Vagina (tissue), 2 donors: ENCODE data around the gene NAV2. TPM values are rescaled to one million over a fixed set of nuclear protein-coding genes. Genes with fewer than 3 reads are reported as not detected.

ENCODE experiments used
- DNase-seq, 2 donors: peaks; one replicate each; pipeline ENCODE4 v3.0.0-alpha.2; 2017; ENCODE audit errors: extremely low spot score in 2 of 2
- H3K27ac ChIP-seq: fragments of 200-600 bp; sonication (generic); one replicate; pipeline ENCODE4 v1.5.1; 2019
- H3K27me3 ChIP-seq: fragments of 200-600 bp; sonication (generic); one replicate; pipeline ENCODE4 v1.5.1; 2019
- H3K36me3 ChIP-seq, 2 donors: fragments of 200-600 bp; sonication (generic); one replicate each; pipeline ENCODE4 v1.5.1; 2017 to 2019
- H3K4me1 ChIP-seq: fragments of 200-600 bp; sonication (generic); one replicate; pipeline ENCODE4 v1.5.1; 2019
- H3K4me3 ChIP-seq, 2 donors: fragments of 200-600 bp; sonication (generic); 1 replicate in 1 of 2; 2 replicates in 1 of 2; pipeline ENCODE4 v1.5.1; 2016 to 2019
- H3K9me3 ChIP-seq: fragments of 200-600 bp; sonication (generic); one replicate; pipeline ENCODE4 v1.5.1; 2019
- POLR2A ChIP-seq, 2 donors: fragments of 450-650 bp; IDR thresholded peaks; one replicate each; pipeline ENCODE4 v1.6.1; 2017; ENCODE audit warnings: antibody characterized with exemption in 2 of 2, mild to moderate bottlenecking in 2 of 2, moderate library complexity in 2 of 2
- POLR2AphosphoS5 ChIP-seq, 2 donors: sonication (generic); formaldehyde crosslinking; IDR thresholded peaks; one replicate each; pipeline ENCODE4 v1.9.0; 2017; ENCODE audit warnings: antibody characterized with exemption in 2 of 2, mild to moderate bottlenecking in 2 of 2, low read depth in 1 of 2; ENCODE audit not compliant: insufficient read depth in 1 of 2
- intact Hi-C: fragments of 100-400 bp; cut with DNase I; formaldehyde crosslinking; loops from one replicate; pipeline ENCODE4 v1.15.1; 2023
- total RNA-seq: library from RNA; depleted of rRNA; stranded (reverse); fragments of >200 nt; gene quantifications from one replicate; pipeline ENCODE4 v1.2.3, GENCODE V29; 2016
- TF ChIP-seq, protein P1 (sequence below), 3 experiments: fragments of 450-650 bp in 2 of 3; fragments of 200-600 bp in 1 of 3; sonication (generic) in 1 of 3; IDR thresholded peaks; one replicate each; pipeline ENCODE4 v1.5.1; 2017 to 2019; ENCODE audit warnings: antibody characterized with exemption in 3 of 3, mild to moderate bottlenecking in 2 of 3, moderate library complexity in 2 of 3

NAV2 gene
- total RNA-seq, 1 donor from 2014 or later = 25.3 TPM

DNA sequence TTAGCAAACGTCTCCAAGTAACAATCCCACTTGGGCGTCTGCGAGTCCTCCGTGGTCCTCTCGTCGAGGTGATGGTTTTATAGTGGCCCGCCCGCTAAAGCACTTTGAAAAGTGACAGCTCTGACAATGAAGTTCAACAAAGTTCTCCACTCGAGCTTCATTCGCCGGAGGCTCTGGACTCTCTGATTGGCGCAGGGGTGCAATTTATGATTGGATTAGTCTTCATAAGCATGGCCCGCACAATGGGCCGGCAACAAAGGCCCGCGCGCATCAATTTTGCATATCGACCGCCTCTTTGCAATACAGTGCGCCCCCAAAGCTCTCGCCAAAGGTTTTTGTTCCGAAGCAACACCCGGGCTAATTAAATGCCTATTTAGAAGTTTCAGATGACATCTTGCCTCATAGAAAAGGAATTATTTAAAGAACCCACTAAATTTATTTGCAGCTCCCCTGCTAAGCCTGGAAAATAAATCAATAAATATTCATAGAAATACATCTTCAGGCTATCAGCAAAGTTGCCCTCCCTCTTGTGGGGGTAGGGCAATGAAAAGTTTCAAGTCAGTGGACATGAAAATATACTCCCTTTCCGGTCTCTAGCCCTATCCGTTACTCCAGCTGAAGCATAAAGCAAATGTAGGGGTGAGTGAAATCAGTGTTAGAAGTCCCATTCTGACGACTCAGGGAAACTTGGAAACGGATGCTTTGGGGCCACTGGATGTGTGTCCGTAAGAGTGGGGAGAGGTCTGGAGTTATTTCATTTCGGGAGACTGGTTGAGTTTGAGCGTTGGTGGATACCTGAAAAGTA, 448.0 kb downstream of the NAV2 start, which contains the start of gene DBX1:
Gene DBX1 (minus strand): TSS at position 51 of the 805 bp plus-strand sequence. CDS start 151 bp downstream, outside the sequence.
- TF ChIP-seq POLR2AphosphoS5 (IDR thresholded peaks at IDR 0.05; ENCODE audit: insufficient read depth in 1 of 2, low read depth in 1 of 2) = no peak
- TF ChIP-seq, protein P1, sequence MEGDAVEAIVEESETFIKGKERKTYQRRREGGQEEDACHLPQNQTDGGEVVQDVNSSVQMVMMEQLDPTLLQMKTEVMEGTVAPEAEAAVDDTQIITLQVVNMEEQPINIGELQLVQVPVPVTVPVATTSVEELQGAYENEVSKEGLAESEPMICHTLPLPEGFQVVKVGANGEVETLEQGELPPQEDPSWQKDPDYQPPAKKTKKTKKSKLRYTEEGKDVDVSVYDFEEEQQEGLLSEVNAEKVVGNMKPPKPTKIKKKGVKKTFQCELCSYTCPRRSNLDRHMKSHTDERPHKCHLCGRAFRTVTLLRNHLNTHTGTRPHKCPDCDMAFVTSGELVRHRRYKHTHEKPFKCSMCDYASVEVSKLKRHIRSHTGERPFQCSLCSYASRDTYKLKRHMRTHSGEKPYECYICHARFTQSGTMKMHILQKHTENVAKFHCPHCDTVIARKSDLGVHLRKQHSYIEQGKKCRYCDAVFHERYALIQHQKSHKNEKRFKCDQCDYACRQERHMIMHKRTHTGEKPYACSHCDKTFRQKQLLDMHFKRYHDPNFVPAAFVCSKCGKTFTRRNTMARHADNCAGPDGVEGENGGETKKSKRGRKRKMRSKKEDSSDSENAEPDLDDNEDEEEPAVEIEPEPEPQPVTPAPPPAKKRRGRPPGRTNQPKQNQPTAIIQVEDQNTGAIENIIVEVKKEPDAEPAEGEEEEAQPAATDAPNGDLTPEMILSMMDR (IDR thresholded peaks at IDR 0.05) = no peak
- no peak for TF ChIP-seq POLR2A (IDR thresholded peaks at IDR 0.05)
- no peak within 1 kb of the TSS for H3K4me3 ChIP-seq
- no peaks in the 10 kb centered on the region for H3K36me3 ChIP-seq
- H3K9me3 ChIP-seq = no peaks in the 10 kb centered on the region
- DNase-seq = no peak
- H3K27me3 ChIP-seq = peaks cover 39% of the 10 kb centered on the region
- peaks cover 30% of the 10 kb centered on the region for H3K4me1 ChIP-seq
- intact Hi-C loops = no loop called here
- no peak within 1 kb of the TSS for H3K27ac ChIP-seq

DNA sequence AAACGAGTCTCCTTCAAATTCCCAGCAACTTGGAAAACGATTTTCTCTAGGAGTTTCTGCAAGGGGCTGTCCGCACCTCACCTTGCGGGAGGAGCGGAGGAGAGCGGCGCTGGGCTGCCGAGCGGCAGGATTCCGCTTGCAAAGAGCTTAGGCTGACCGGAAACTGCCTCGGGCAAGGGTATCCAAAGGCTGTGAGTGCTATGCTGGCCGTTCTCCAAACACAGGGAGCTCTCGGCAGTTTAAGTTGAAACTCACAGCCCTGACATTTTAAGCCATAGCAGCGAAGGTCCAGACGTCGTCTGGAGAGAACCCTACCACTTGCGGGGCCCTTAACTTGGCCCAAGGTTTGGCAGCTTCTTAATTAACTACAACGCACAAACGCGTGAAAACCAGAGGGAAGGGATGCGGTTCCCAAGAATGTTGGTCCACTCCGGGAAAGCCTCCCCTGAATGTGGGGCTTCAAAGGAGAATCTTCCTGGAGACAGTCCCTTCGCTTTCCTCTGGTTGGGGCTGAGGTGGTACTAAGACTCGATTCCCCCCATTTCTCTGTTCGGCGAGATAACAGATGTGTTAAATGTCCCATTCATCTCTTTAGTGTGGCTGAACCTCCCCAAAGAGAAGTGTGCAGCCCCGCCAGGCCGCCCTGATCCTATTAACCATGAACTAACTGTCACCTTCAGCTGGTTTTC, 448.7 kb downstream of the NAV2 start:
- TF ChIP-seq POLR2A (IDR thresholded peaks at IDR 0.05) (no peak), POLR2AphosphoS5 (IDR thresholded peaks at IDR 0.05; ENCODE audit: insufficient read depth in 1 of 2, low read depth in 1 of 2) (no peak)
- TF ChIP-seq, protein P1 (IDR thresholded peaks at IDR 0.05) = no peak
- Histone ChIP-seq H3K27ac (no peak overlapping the region), H3K27me3 (peaks cover 35% of the 10 kb centered on the region), H3K4me1 (peaks cover 28% of the 10 kb centered on the region), H3K4me3 (no peak overlapping the region), H3K36me3 (no peaks in the 10 kb centered on the region), H3K9me3 (no peaks in the 10 kb centered on the region)
- intact Hi-C loops = no loop called here
- no peak for DNase-seq

DNA sequence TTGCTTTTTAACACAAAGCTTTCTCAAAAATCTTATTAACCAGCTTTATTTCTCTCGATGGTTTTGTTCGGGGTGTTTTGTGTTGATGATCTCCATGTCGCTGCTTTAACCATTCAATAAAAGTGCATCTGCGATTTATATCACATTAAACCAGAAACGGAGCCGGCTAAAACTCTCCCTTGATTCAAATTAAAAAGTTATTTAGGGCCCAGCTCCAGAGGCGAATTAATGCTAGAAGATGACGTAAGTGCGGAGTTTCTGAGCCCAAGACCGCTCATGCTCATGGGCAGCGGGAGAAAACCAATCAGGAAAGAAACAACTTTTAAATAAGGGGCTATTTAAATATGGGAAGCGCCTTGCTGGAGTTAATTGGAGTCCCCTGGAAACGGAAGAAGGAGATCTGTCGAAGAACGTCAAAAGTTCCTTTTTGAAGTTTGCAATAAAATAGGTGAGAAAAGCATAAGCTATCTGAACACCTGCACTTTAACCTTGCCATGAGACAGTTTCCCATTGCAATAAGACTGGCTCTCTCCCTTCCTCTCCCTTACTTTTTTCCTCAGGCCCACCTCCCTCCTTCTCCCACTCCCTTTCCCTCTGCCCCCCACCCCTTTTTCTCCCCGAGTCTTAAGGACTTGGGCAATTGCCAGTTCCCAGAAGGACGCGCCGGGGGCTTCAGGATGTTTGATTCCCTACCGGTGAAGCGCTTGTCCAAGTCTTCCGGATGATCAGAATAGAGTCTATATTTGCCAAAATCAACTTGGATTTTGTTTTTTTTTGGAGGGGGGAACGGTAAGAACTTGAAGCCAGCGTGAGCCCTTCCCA, 449.5 kb downstream of the NAV2 start:
- Histone ChIP-seq H3K4me3 (no peak overlapping the region), H3K27ac (no peak overlapping the region), H3K36me3 (no peaks in the 10 kb centered on the region), H3K4me1 (peaks cover 21% of the 10 kb centered on the region), H3K27me3 (peaks cover 35% of the 10 kb centered on the region), H3K9me3 (no peaks in the 10 kb centered on the region)
- TF ChIP-seq POLR2AphosphoS5 (IDR thresholded peaks at IDR 0.05; ENCODE audit: insufficient read depth in 1 of 2, low read depth in 1 of 2) = no peak
- no peak for TF ChIP-seq POLR2A (IDR thresholded peaks at IDR 0.05)
- TF ChIP-seq, protein P1 (IDR thresholded peaks at IDR 0.05) = no peak
- no peak for DNase-seq
- intact Hi-C loops = no loop called here

DNA sequence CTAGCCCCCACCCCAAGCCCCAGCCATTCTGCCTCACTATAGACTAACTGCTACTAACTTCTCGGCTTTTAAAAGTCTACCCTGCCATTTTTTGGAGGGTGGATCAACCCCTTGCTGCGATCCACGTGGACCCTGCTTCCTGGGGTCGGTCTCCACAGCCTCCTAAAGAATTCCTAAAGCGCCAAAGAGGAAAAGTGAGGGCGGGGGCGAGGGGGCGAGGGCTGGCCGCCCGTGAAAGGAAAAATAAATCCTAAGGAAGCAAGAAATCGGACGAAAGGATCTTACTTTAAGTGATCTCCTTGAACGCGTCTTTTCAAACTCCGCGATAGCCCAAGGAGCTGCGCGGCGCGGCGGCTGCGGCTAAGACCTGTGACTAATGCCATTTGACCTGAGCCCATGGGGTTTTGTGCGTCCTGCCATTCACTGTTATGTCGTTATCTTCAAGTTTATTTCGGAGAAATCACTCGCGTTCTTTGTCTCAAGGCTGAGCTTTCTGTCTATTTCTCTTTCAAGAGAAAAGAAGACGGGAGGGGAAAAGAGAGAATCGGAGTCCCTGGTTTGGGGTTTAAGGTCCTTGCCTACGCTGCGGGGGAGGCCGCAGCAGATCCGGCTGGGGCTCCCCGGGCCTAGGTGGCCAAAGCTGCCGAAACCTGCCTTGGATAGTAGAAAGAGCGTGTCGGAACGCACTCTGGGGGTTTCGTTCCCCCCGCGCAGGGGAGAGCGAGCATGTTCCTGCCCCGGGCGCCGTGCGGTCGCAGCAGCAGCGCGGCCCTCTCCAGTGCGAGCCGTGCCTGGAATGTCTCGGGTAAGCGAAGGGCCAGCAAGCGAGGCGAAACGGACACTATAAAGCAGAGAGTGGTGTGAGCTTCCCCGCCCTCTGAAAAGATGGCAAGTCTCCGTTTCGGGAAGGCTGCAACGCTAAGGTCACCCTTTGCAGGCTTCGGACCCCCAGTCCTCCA, 450.5 kb downstream of the NAV2 start:
- intact Hi-C loops = no loop called here
- H3K4me3 ChIP-seq = peak overlapping the region; percentile 7 to 14
- no peaks in the 10 kb centered on the region for H3K9me3 ChIP-seq
- no peak overlapping the region for H3K27ac ChIP-seq
- no peaks in the 10 kb centered on the region for H3K36me3 ChIP-seq
- H3K27me3 ChIP-seq = peaks cover 35% of the 10 kb centered on the region
- TF ChIP-seq POLR2A (IDR thresholded peaks at IDR 0.05) (no peak), POLR2AphosphoS5 (IDR thresholded peaks at IDR 0.05; ENCODE audit: insufficient read depth in 1 of 2, low read depth in 1 of 2) (no peak)
- TF ChIP-seq, protein P1 (IDR thresholded peaks at IDR 0.05) = no peak
- H3K4me1 ChIP-seq = peaks cover 16% of the 10 kb centered on the region
- DNase-seq = no peak
